ENCODE data around the gene NUCKS1.

NUCKS1 gene, protein sequence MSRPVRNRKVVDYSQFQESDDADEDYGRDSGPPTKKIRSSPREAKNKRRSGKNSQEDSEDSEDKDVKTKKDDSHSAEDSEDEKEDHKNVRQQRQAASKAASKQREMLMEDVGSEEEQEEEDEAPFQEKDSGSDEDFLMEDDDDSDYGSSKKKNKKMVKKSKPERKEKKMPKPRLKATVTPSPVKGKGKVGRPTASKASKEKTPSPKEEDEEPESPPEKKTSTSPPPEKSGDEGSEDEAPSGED

DNA sequence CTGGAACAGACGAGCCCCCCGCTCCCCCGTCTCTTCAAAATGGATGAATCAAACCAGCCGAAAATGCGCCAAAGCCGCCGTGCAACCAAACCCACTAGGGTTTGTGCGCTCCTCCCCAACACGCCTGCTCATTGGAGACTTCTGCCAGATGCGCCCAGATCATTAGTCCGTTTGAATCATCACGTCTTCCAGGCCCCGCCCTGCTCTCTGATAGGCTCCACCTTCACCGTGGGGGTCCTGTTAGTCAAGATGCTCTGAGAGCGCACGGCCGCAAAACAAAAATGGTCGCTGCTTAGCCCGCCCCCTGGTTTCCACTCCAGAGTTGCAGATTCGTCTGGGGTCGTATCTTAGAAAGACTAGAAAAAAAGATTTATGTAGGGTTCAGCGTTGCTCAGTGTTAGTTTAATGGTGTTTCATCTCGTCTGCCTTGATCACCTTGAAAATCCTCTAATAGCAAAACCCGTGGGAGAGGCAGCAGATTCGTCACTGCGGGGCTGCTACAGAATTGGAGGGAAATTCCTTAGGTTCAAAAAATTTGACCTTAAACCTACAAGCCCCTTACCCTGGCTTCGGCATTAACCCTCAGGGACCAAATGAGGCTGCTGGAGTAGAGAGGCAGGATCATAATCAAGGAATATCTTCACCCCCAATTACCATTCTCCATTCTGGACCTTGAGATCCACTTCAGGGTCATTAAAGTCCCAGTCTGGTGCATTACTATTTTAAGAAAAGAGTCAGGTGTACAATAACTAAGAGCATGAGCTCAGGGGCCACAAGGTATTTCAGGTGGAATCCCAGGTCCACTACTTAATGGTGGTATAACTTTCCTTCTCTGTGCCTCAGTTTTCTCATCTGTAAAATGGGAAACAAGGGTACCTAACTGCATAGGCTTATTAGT, at the start of gene NUCKS1:
Gene NUCKS1, minus strand, starts transcription at position 45 of the 898 bp plus-strand sequence. CDS start 209 bp downstream, outside the sequence.
- DNase-seq = peak; percentile 80 to 94 (median 90)

DNA sequence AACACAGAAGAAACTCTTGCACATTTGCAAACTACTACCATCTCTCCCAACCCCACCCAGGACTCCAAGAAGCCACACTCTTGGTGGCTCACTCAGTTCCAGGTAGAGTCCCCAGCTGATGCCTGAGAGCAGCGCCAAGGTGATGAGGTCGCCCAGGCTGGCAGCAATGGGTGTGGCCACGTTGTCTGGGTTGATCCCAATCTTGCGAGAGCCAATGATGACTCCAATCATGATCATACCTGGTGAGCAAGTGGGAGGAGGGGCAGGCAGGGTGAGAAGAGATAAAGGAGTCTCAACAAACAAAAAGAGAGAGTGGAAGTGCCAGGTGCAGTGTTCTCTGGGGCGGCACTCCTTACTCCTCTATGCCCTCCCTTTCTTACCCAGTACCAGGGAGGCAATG, 48.6 kb upstream of the NUCKS1 start:
- no peak for DNase-seq

DNA sequence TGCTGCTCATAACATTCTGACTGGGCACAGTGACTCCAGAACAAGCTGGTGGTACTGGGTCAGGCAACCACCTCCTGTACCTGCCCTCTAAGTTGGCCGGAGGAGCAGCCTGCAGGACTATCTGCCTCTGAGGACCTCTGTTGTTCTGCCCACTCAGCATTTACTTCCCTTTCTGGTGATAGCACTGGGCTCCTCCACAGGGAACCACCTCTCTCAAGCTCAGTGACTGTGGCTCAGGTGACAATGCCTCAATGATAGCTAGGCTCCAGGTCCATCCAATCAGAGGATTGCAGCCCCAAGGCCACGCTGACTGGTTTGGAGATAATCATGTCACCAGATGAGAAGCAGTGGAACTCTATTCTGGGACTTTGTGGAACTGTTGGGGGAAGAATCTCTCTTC, 47.2 kb upstream of the NUCKS1 start:
- no peak for DNase-seq

DNA sequence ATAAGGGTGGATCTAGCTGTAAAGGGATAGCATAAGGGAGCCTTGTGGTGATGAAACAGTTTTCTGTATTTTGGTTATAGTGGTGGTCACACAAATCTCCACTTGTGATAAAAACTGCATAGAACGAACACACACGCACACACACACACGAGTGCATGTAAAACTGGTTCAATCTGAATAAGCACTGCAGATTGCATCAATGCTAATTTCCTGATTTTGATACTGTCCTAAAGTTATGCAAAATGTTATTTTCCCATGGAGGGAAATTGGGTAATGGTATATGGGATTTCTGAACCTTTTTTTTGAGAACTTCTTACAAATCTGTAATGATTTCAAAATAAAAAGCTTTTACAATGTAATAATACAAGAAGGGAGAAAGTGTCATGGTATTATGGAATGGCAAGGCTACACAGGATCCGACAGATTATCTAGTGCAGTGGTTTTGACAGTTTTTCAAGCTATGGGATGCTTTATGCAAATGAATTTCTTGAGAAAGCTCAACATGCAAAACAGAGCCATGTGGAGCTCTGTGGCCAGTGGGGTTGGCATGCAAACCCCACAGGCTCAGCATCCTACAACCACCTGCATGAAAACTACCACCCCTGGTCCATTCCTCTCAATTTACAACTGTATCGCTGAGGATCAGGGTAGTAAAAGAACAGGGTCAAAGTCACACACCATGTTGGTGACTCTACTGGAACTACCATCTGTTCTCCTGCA, 44.2 kb upstream of the NUCKS1 start:
- DNase-seq = no peak

DNA sequence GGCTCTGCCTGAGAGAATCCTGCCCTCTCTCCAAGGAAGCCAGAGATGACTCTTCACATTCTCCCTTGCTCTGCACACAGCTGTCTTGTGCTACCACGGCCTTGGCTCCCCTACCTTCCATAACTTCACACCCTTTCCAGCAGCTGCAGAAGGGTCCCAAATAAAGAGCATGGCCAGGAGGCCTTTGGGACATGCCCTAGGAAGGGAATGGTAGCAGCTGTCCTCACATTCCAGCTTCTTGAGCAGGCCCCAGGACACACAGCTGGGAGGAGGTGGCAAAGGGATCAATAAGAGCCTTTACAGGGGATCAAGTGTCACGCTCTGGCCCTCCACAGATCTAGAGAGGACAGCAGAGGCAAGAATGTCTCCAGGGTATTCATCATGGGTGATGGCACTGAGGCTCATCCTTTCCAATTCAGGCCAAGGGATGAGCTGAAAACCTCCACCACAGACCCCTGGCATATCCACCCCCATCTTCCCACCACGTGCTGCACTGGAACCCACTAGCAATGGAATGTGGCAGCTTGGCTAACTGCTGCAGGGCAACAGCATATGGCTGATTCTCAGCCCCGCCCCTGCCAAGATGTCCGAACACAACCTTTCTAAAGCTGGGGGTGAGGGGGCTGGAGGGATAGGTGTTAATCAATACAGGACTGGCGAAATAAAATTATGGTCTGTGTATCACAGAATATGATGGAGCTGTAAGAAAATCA, 43.1 kb upstream of the NUCKS1 start:
- no peak for DNase-seq

DNA sequence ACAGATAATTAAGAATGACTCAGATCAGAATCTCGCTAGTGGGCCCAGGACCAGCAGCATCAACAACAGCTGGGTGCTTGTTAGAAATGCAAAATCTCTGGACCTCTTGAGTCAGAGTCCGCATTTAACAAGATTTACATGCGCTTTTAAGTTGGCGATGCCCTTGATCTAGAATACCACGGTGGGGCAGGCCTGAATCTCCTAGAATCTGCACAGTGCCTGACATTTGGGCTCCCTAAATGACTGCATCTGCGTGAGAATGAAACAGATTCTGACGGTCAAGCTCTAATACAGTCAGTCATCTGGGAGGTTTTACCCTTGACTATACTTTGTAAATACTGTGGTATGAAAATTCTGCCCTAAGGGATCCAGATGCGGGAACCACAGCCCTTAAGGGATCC, 42.5 kb upstream of the NUCKS1 start:
- no peak for DNase-seq

DNA sequence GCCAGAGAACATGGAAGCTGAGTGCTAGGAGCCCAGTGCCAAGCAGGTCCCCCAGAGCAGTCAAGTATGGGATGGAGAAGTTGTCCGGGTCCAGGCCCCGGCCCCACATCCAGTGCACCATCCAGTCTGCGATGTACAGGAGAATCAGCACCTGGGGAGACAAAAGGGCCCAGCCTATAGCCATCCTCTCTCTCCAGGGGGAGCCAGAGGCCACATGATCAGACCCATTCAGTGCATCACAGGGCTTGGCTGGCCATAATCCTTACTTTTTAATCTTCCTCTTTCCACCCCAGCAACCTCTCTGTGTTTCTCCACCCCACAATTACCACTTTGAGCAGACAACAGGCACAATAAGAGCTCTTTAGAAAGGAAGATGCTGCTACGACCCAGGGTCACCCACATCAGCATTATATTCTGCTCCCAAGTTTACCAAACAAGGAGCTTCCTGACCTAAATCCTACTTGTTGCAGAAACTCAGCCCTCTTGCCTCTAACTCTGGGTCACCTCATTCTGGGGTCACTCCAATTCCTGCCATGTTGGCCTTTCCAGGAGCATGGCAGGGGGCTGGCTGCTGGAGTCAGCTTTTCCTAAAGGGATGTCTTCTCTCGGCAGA, 41.7 kb upstream of the NUCKS1 start:
- peak; percentile 23 to 40 (median 27) for DNase-seq

DNA sequence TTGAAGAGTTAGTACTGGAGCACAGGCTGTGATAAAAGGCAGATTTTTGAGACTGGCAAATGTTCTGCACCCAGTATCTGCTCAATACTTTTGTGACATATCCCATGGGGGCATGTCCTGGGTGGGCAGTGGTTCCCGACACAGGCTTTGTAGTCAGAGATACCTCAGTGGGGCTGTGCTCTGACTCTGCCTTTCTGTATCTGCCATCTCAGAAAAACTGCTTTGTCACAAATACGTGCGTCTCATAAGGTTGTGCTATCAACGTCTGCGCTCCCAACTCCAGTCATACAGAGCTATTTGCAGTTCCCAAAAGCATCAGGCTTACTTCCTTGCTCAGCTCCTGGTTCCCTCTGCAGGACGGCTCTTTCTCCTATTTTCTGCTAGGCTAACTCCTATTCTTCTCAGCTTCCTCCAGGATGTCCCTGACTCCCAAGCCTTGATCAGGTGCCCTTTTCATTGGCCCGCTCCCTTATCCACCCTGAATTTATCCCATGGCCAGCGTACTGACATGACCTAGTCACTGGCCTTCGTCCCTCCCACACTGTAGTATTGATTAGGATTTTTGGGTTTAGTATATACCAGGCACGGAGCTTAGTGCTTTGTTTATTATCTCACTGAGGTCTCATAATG, 37.4 kb upstream of the NUCKS1 start:
- DNase-seq = no peak

DNA sequence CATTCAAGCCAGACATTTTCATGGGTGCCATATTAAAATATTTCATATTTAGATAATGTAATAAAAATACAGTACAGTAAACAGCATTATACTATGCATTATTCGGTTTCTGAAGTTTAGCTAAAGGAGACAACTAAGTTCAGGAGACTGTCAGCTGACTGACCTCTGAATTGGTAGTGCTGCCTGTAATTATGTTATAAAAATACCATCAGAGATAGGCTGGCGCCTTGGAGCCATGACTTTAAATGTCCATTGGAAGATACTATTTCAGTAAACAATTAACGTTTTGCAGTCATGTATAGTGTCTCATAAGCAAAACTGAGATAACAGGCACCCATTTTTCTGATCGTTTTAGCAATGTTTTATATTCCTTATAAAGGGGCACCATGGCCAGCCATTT, 36.6 kb upstream of the NUCKS1 start:
- DNase-seq = no peak

DNA sequence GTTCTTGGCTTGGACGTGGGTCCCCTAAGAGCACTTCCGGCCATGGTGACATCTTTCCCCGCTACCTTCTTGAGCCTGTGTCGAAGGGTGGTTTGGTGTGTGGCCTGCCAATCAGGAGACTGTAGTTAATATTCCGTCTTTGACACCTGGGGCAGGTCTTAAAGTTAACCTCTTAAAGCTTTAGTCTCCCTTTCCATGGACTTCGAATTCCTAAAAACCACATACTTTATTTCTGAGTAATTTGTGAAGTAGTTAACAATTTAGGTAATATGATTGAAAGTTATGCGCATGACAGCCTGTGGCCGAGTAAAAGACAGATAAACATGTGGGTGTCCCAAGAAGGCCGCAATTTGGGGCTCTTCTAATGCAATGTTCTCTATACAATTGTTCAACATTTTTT, 35.5 kb upstream of the NUCKS1 start:
- DNase-seq = no peak

DNA sequence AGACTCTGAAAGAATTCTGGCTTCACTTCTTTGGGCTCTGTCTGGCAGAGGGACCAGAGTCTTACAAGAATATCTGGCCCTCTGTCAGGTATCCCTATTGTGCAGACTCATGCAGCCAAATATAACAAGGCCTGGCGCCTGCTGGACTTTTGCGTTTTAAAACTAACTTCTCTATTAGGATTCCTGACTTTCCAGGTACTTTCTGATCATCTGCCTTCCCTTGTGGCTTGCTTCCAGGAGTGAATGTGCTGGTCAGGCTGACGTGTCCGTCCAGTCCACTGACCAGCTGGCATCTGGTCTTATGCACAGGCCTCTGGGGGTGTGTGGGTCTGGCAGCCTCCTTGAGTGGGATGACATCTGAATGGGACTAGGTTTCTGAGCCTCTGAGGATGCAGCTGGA, 33.9 kb upstream of the NUCKS1 start:
- no peak for DNase-seq

DNA sequence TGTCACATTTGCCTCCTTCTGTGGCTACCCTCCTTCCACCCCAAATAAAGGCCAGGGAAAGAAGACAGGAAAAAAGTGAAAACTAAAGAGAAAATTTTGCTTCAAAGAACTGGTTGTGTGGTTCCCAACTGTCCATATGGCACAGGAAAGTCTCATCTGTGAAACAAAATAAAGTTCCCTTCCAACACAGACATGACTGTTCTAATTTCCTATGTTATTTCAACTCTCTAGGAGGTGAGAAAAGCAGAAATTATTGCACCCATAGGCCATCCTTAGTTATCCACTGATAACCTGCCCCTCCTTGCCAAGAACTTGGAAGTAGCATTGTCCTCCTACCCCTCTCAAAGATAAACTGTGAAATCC, 33.4 kb upstream of the NUCKS1 start:
- no peak for DNase-seq

DNA sequence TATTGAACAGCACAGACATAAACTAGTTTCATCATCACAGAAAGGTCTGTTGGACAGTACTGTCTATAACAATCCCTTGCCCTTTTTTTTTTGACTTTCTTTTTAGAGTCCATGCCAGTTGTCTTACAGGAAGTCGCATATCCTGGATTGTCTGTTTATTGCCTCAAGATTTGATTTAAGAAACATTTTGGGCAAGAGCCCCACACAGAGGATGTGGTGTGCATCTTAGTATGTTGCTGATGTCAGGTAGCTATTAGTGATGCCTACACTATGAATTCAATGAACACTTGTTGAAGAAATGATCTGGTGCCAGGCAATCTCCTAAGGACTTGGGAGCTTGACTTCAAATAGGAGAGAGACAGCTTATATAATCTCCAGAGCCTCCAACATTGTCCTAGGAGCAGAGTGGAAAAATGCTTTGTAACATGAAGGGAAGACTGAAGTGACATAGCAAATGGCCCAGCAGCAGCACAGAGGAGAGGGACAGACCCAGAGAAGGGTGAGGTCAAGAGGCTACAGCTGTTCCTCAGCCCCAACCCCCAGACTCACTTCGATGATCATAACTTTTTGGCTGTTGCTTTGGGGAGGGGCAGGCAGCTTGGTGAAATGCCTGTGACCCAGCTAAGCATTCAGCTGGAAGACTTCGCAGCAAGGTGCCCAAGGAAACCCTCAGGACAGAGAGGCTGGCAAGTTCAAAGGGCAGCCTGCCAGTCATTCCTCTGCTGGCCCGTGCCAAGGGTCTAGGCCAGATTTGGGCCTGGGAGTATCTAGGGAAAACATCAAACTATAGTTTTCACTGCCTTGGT, 32.8 kb upstream of the NUCKS1 start:
- no peak for DNase-seq

DNA sequence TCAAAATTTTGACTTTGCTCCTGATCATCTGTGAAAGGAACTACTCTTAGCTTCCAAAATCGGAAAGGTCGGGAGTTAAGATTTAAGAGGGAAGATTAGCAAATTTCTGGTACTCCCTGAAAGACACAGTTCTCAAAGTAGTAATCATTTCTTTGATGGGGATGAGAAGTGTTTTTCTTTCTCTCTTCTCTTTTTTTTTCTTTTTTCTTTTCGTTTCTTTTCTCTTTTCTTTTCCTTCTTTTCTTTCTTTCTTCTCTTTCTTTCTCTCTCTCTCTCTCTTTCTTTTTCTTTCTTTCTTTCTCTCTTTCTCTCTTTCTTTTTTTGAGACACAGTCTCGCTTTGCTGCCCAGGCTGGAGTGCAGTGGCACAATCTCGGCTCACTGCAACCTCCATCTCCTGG, 30.4 kb upstream of the NUCKS1 start:
- no peak for DNase-seq

DNA sequence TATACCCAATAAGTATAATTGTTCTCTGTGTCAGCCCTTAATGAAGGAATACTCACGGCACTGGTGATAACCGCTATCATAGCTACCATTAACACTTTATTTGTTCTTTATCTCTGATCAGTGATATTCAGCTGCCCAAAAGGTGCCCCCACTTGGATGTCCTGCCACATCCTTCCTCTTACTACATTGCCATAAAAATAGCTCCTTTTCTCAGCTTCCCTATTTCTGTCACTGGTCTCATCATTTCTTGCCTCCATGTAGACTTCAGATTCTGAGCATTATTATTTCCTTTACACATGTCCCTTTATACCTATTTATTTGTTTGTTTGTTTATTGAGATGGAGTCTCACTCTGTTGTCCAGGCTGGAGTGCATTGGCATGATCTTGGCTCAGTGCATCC, 28.0 kb upstream of the NUCKS1 start:
- DNase-seq = no peak

DNA sequence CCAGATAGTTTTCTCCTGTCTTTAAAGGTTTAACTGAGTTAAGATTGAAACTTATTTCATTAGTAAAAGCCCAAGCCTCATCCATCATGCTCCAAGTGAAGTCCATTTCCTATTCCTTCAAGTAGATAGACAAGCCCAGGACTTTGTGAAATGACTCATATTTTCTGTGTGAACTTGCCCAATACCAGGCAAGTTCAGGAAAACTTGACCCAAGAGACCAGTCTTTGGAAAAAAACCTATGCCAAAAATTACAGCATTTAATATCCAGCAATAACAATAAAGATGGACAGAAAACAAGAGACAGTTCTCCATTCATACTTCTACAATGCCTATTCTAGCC, 25.7 kb upstream of the NUCKS1 start:
- no peak for DNase-seq

DNA sequence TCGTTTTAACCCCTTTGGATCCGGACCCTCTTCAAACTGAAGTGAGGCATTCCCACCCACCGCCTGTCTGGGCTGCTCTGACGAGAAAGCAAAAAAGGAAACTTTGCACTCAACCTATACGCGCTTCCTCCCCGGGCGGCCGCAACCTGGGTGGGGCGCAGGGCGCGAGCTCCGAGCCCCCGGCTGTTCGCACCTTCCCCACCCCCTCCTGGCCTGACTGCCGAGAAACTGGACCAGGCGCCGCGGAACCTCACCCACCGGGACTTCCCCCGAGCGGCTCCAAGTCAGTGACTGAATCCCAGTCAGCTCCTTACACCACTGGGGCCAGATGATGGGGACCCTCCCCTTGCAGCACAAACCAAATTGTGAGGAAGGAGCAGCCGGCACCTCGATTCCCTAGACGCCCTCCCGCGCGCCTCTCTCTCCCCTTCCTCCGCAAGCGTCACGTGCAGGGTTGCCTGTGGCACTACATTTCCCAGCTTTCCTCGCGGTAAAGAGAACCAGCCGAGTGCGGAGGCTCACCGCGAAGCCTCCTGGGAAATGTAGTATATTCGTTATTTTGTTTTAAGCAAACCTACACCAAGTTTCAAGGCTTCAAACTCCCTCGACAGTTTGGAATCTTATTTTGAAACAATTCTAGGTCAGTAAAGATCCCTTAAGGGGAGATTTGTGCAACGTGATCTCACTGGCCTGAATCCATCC, 25.2 kb upstream of the NUCKS1 start, which contains the start of gene RAB29:
Gene RAB29, minus strand, starts transcription at position 468 of the 702 bp plus-strand sequence. CDS start 526 bp downstream, outside the sequence.
- DNase-seq = peak; percentile 55 to 69 (median 62)

DNA sequence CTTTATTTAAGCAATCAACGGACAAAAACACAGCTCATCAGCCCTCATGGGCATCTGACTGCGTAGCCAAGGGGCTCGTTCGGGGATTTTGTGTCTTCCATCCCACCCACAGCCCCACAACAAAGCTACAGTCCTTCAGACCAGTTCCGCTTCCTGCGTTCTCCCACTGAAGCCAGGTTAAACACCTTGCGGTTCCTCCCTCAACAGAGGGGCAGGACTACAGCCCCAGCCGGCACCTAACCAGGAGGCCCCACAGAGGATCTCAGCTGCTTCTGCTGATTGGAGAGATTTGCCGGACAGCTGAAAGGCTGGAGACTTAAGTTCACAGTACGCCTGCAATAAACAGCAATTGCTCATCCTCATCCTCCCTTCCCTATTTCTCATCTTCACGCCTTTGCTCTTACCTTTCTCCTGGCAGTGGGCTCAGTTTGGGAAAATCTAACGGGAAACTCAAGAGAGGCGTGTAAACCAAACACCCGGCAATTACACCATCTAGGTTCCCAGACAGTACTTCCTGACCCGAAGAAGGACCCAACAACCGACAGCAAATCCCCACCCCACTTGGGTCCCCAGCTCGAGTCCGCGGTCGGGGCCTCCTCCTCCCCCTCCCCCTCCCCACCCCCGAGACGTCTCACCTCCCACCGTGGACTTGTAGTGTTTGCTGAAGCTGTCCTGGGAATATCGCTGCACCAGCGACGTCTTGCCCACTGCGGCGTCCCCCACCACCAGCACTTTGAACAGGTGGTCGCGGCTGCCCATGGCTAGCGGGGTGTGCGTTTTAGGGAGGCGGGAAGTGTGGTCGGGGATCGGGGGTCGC, 24.4 kb upstream of the NUCKS1 start:
- no peak for DNase-seq

DNA sequence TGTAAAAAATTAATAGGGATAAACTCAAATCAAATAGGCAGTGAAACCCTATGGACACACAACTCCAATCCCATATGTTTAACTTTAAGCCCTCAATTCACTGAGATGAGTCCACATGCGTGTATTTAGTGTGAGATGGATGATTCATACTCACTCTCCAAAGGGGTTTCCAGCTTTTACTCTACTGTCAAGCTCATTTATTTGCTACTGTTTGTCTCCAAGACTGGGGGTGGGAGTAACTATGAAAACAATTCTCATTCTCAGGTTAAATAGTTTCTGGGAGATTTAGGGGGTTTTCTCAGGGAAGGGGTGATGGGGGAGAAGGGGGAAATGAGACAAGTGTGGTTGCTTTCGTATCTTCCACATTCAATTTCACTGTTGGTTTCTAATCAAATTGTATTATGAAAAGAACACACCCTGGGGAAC, 22.6 kb upstream of the NUCKS1 start:
- DNase-seq = no peak

DNA sequence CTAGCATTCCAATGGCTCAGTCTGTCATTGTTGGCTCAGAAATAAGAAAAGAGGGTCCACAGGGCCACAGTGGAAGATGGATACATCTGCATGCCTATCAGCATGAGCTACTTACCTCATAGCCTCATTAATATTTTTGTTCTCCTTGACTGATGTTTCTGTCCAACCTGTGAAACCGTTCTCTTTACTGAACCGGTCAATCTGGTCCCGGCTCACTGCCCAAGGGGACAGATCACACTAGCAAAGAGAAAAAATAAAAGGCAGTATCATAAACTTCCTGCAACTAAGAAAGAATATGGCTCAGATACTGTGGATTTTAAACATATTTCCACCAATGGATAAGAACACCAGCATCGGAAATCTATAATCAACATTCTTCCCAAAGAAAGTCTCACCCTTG, 20.6 kb upstream of the NUCKS1 start:
- DNase-seq = no peak

Data from activated CD4-positive, CD25-positive, alpha-beta regulatory T cell (primary cell).